CD4-positive, CD25-positive, alpha-beta regulatory T cell (primary cell): ENCODE data around the gene TCF7L2. TPM values are rescaled to one million over a fixed set of nuclear protein-coding genes. Genes with fewer than 3 reads are reported as not detected.

Experiments used
- ATAC-seq, 2 donors: fragments of 150-1000 bp; cut with Tn5 transposase; one replicate each; pipeline ENCODE4 v1.10.0; 2021; ENCODE audit warnings: low read depth in 2 of 2, moderate number of reproducible peaks in 2 of 2, moderate library complexity in 1 of 2
- DNase-seq, 3 donors: peaks; one replicate each; pipeline versions ENCODE4 v3.0.0 to v3.0.0-alpha.2; 2012 to 2022; ENCODE audit warnings: mixed read lengths in 1 of 3
- H3K27ac ChIP-seq: one replicate; pipeline ENCODE4 v1.7.0; 2013; ENCODE audit warnings: mild to moderate bottlenecking, low read length; ENCODE audit not compliant: insufficient read depth, poor library complexity, severe bottlenecking
- H3K27me3 ChIP-seq: one replicate; pipeline ENCODE4 v1.7.0; 2013; ENCODE audit warnings: low read length; ENCODE audit not compliant: control insufficient read depth, insufficient read depth
- H3K36me3 ChIP-seq: one replicate; pipeline ENCODE4 v1.7.0; 2013; ENCODE audit warnings: mild to moderate bottlenecking, low read length, moderate library complexity; ENCODE audit not compliant: control insufficient read depth, insufficient read depth
- H3K4me1 ChIP-seq: 2 replicates; pipeline ENCODE4 v1.7.0; 2013; ENCODE audit warnings: mild to moderate bottlenecking, low read length; ENCODE audit not compliant: insufficient read depth, control insufficient read depth, poor library complexity, severe bottlenecking
- H3K4me3 ChIP-seq: one replicate; pipeline ENCODE4 v1.7.0; 2013; ENCODE audit warnings: low read depth, mild to moderate bottlenecking, low read length, moderate library complexity
- H3K9me3 ChIP-seq, 2 experiments: 1 replicate in 1 of 2; 2 replicates in 1 of 2; pipeline ENCODE4 v1.7.0; 2013; ENCODE audit warnings: low read length in 2 of 2, mild to moderate bottlenecking in 1 of 2, moderate library complexity in 1 of 2; ENCODE audit not compliant: control insufficient read depth in 2 of 2
- H3K27ac Mint-ChIP-seq, 3 donors: one replicate each; pipeline ENCODE4 v1.8.0; 2020 to 2022; ENCODE audit warnings: mild to moderate bottlenecking in 3 of 3, mixed read lengths in 3 of 3, moderate library complexity in 2 of 3
- H3K27me3 Mint-ChIP-seq: one replicate; pipeline ENCODE4 v1.8.0; 2022; ENCODE audit warnings: mild to moderate bottlenecking, mixed read lengths
- H3K36me3 Mint-ChIP-seq: one replicate; pipeline ENCODE4 v1.8.0; 2020; ENCODE audit warnings: mixed read lengths
- H3K4me1 Mint-ChIP-seq, 4 donors: one replicate each; pipeline ENCODE4 v1.8.0; 2020 to 2022; ENCODE audit warnings: mixed read lengths in 4 of 4, mild to moderate bottlenecking in 1 of 4
- H3K4me3 Mint-ChIP-seq, 4 donors: one replicate each; pipeline ENCODE4 v1.8.0; 2020 to 2022; ENCODE audit warnings: mild to moderate bottlenecking in 4 of 4, mixed read lengths in 4 of 4, moderate library complexity in 3 of 4
- H3K9me3 Mint-ChIP-seq, 7 donors: one replicate each; pipeline ENCODE4 v1.8.0; 2020 to 2022; ENCODE audit warnings: mixed read lengths in 7 of 7, mild to moderate bottlenecking in 3 of 7, moderate library complexity in 2 of 7
- polyA plus RNA-seq, 4 donors: library from polyadenylated mRNA; unstranded; fragments of 300-500 nt; fragmentation: Illumina TruSeq; gene quantifications; one replicate each; pipeline ENCODE4 v1.2.3, GENCODE V29; 2021
- total RNA-seq: library from RNA; stranded (reverse); gene quantifications from one replicate; pipeline ENCODE4 v1.2.3, GENCODE V29; 2022

Gene TCF7L2
- total and polyA plus RNA-seq, 5 donors from 2014 or later: 0.38 to 1.8 (median 0.52) TPM; not detected in 1

DNA sequence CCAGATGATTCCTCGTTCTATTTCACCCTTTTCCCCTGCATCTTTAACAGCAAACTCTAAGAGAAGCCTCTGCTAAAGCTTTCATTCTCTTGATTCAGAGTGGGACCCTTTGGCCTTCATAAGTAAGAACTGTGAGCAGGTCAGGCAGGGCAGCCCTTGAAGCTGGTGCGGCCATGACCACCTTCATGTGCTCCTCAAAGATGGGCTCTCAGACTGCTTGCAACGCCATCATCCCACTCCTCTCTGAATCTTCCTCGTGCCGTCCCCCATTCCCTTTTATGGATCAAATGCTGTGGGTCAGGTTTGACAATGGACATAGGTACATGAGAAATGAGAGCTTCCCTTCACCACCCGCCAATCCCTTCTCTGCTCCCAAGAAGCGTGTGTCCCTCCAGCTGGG lies 207.4 kb downstream of the TCF7L2 start:
- ATAC-seq (no peak), DNase-seq (no peak)
- H3K36me3 Mint-ChIP-seq: peaks cover 4% of the 10 kb centered on the region
- Histone ChIP-seq H3K4me1 (no peaks in the 10 kb centered on the region), H3K27me3 (no peaks in the 10 kb centered on the region), H3K4me3 (no peak overlapping the region), H3K27ac (no peak overlapping the region), H3K9me3 (no peaks in the 10 kb centered on the region), H3K36me3 (no peaks in the 10 kb centered on the region)
- H3K9me3 Mint-ChIP-seq: peaks cover 0 to 3% (median 0%) of the 10 kb centered on the region in 7 donors
- H3K27me3 Mint-ChIP-seq: no peaks in the 10 kb centered on the region
- no peaks in the 10 kb centered on the region for H3K4me1 Mint-ChIP-seq
- no peak overlapping the region for H3K4me3 Mint-ChIP-seq
- no peak overlapping the region for H3K27ac Mint-ChIP-seq

GRCh38 chr10:113158183-113158582 lies 208.1 kb downstream of the TCF7L2 start:
- Mint-ChIP-seq H3K27ac (no peak overlapping the region), H3K27me3 (no peaks in the 10 kb centered on the region), H3K9me3 (peaks cover 0 to 3% (median 0%) of the 10 kb centered on the region in 7 donors), H3K4me3 (no peak overlapping the region), H3K36me3 (peaks cover 1% of the 10 kb centered on the region), H3K4me1 (no peaks in the 10 kb centered on the region)
- Histone ChIP-seq H3K4me3 (no peak overlapping the region), H3K36me3 (no peaks in the 10 kb centered on the region), H3K27me3 (no peaks in the 10 kb centered on the region), H3K9me3 (no peaks in the 10 kb centered on the region), H3K4me1 (no peaks in the 10 kb centered on the region), H3K27ac (no peak overlapping the region)
- no peak for DNase-seq
- no peak for ATAC-seq

DNA sequence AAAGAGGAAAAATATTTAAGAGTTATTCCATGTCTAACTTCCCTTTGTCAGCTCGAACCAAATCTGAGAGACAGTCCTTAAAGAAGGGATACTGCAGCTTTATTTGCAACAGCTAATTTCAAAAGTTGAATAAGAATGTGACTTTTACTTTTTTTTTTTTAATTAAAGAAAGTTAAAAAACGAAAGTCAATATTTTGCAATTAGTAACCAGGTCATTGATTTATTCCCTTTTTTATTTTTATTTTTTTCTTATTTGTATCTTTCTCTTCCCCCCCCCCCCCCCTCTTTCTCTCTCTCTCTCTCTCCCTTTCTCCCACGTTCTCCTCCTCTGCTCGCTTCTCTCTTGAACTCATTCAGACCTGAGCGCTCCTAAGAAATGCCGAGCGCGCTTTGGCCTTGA lies 209.5 kb downstream of the TCF7L2 start:
- H3K27me3 ChIP-seq: no peaks in the 10 kb centered on the region
- no peak for DNase-seq
- peaks cover 0 to 2% (median 0%) of the 10 kb centered on the region in 7 donors for H3K9me3 Mint-ChIP-seq
- H3K4me3 Mint-ChIP-seq: no peak overlapping the region
- H3K4me1 ChIP-seq: no peaks in the 10 kb centered on the region
- no peak overlapping the region for H3K27ac ChIP-seq
- H3K4me3 ChIP-seq: no peak overlapping the region
- no peak overlapping the region for H3K27ac Mint-ChIP-seq
- H3K9me3 ChIP-seq: no peaks in the 10 kb centered on the region
- no peaks in the 10 kb centered on the region for H3K27me3 Mint-ChIP-seq
- ATAC-seq: no peak
- no peaks in the 10 kb centered on the region for H3K36me3 Mint-ChIP-seq
- no peaks in the 10 kb centered on the region for H3K36me3 ChIP-seq
- no peaks in the 10 kb centered on the region for H3K4me1 Mint-ChIP-seq

DNA sequence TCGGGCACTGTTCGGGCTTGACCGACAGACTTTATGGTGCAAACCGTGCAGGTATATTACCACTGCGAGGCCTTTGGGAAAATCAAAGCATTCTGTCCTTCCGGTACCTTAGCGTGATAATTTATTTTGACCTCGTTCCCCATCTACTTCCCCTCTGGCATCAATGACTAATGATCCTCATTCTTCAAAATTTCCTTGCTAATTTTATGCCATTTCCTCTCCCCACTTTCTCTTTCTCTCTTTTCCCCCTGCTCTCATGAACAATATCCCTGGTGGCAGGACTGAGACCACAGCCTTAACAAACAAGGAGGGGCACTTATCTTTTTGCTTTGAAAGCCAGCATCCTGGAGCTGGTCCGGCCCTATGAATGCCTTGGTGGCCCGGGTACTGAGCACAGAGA lies 210.6 kb downstream of the TCF7L2 start:
- no peaks in the 10 kb centered on the region for H3K27me3 Mint-ChIP-seq
- no peaks in the 10 kb centered on the region for H3K4me1 Mint-ChIP-seq
- H3K4me3 ChIP-seq: no peak overlapping the region
- DNase-seq: no peak
- H3K4me1 ChIP-seq: no peaks in the 10 kb centered on the region
- H3K27ac ChIP-seq: no peak overlapping the region
- H3K36me3 Mint-ChIP-seq: no peaks in the 10 kb centered on the region
- no peaks in the 10 kb centered on the region for H3K36me3 ChIP-seq
- H3K27ac Mint-ChIP-seq: no peak overlapping the region
- H3K9me3 Mint-ChIP-seq: peaks cover 0 to 2% (median 0%) of the 10 kb centered on the region in 7 donors
- no peak overlapping the region for H3K4me3 Mint-ChIP-seq
- H3K9me3 ChIP-seq: no peaks in the 10 kb centered on the region
- ATAC-seq: no peak
- H3K27me3 ChIP-seq: no peaks in the 10 kb centered on the region

DNA sequence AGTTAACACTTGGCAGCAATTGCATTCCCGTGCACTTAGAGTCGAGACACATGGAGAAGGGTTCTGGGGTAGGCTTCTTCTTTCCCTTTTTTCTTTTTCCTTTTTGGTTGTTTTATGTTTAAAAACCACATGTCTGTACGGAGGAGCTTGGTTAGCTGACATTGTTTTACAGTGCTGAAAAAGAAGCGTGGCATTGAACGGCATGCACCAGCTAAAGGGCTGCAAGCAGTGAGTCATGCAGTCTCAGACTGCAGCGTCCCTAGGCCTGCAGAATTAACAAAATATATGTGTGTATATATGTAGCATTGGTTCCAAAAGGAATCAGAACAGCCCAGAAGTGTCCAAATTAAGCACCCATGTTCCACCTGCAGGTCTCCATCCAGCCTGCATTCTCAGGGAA lies 211.0 kb downstream of the TCF7L2 start:
- Histone ChIP-seq H3K36me3 (no peaks in the 10 kb centered on the region), H3K27me3 (no peaks in the 10 kb centered on the region), H3K9me3 (no peaks in the 10 kb centered on the region), H3K4me3 (no peak overlapping the region), H3K4me1 (no peaks in the 10 kb centered on the region), H3K27ac (no peak overlapping the region)
- no peak overlapping the region for H3K4me3 Mint-ChIP-seq
- H3K27ac Mint-ChIP-seq: no peak overlapping the region
- DNase-seq: no peak
- peaks cover 0 to 2% (median 0%) of the 10 kb centered on the region in 7 donors for H3K9me3 Mint-ChIP-seq
- ATAC-seq: no peak
- no peaks in the 10 kb centered on the region for H3K36me3 Mint-ChIP-seq
- no peaks in the 10 kb centered on the region for H3K4me1 Mint-ChIP-seq
- H3K27me3 Mint-ChIP-seq: no peaks in the 10 kb centered on the region

DNA sequence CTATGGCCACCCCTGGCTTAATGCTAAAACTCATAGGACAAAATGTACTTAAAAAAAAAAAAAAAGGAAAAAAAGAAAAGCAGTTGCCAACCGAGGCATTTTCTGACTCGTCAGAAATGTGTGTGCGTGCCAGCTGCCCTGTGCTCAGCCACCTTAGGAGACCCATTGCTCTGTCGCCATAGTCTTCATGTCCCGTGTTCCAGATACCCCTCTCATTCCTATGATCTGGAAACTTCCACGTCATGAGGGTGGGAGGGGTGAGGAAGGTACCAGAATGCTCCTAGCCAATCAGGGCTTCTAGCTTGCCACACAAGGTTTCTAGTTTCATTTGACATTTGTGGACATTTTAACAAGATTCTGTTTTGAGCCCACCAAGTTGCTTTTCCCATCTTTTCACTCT lies 212.9 kb downstream of the TCF7L2 start:
- H3K27ac Mint-ChIP-seq: no peak overlapping the region
- no peaks in the 10 kb centered on the region for H3K36me3 ChIP-seq
- ATAC-seq (no peak), DNase-seq (no peak)
- H3K36me3 Mint-ChIP-seq: no peaks in the 10 kb centered on the region
- no peak overlapping the region for H3K4me3 Mint-ChIP-seq
- no peaks in the 10 kb centered on the region for H3K27me3 Mint-ChIP-seq
- peaks cover 0 to 2% (median 0%) of the 10 kb centered on the region in 7 donors for H3K9me3 Mint-ChIP-seq
- H3K4me1 Mint-ChIP-seq: no peaks in the 10 kb centered on the region
- no peaks in the 10 kb centered on the region for H3K9me3 ChIP-seq
- H3K4me1 ChIP-seq: no peaks in the 10 kb centered on the region
- H3K27me3 ChIP-seq: no peaks in the 10 kb centered on the region
- H3K27ac ChIP-seq: no peak overlapping the region
- no peak overlapping the region for H3K4me3 ChIP-seq

DNA sequence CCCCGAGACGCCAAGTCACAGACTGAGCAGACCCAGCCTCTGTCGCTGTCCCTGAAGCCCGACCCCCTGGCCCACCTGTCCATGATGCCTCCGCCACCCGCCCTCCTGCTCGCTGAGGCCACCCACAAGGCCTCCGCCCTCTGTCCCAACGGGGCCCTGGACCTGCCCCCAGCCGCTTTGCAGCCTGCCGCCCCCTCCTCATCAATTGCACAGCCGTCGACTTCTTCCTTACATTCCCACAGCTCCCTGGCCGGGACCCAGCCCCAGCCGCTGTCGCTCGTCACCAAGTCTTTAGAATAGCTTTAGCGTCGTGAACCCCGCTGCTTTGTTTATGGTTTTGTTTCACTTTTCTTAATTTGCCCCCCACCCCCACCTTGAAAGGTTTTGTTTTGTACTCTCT lies 215.6 kb downstream of the TCF7L2 start:
- Mint-ChIP-seq H3K36me3 (no peaks in the 10 kb centered on the region), H3K4me1 (no peaks in the 10 kb centered on the region), H3K9me3 (peaks cover 0 to 4% (median 0%) of the 10 kb centered on the region in 7 donors), H3K27ac (no peak overlapping the region), H3K4me3 (no peak overlapping the region), H3K27me3 (no peaks in the 10 kb centered on the region)
- Histone ChIP-seq H3K27ac (no peak overlapping the region), H3K9me3 (no peaks in the 10 kb centered on the region), H3K4me3 (no peak overlapping the region), H3K36me3 (no peaks in the 10 kb centered on the region), H3K4me1 (no peaks in the 10 kb centered on the region), H3K27me3 (no peaks in the 10 kb centered on the region)
- ATAC-seq (no peak), DNase-seq (no peak)

DNA sequence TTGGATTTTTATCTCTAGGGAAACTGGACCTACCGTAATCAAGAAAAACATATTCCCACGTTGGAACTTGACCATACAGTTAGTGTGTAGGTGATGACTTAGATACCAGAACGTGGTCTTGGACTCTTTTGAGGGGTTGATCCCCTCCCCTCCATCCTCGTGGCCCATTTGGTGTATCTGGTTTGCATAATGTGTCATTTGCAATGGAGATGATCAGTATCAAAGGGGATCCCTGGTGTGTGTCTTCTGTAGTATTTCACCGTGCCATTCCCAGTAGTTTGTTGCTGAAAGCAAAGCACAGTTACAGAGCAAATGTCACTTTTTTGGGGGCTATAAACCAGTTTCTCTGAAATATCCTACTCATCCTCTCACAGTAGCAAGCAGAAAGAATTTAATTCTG lies 217.7 kb downstream of the TCF7L2 start:
- Histone ChIP-seq H3K9me3 (no peaks in the 10 kb centered on the region), H3K4me3 (no peak overlapping the region), H3K27me3 (no peaks in the 10 kb centered on the region), H3K36me3 (no peaks in the 10 kb centered on the region), H3K4me1 (no peaks in the 10 kb centered on the region), H3K27ac (no peak overlapping the region)
- no peak for DNase-seq
- H3K9me3 Mint-ChIP-seq: peaks cover 0 to 2% (median 0%) of the 10 kb centered on the region in 7 donors
- no peak overlapping the region for H3K27ac Mint-ChIP-seq
- no peak for ATAC-seq
- H3K4me1 Mint-ChIP-seq: no peaks in the 10 kb centered on the region
- H3K36me3 Mint-ChIP-seq: no peaks in the 10 kb centered on the region
- peaks cover 5% of the 10 kb centered on the region for H3K27me3 Mint-ChIP-seq
- H3K4me3 Mint-ChIP-seq: no peak overlapping the region
